Measurements from ENCODE around the gene FOXN3. TPM values are rescaled to one million over a fixed set of nuclear protein-coding genes. Genes with fewer than 3 reads are reported as not detected.
"Not testable (repeated sequence)": the region's sequence is repeated elsewhere in the genome, so short reads cannot be mapped to it uniquely, and the experiment has no call there.

Gene FOXN3
- total RNA-seq, 4 donors from 2014 or later = 118 to 211 (median 167) TPM

GRCh38 chr14:89209558-89209957 is 207.5 kb downstream of the FOXN3 start:
- intact Hi-C loops (cut with DNase I; ENCODE audit: low total_unique reads) = no loop called here
- DNase-seq (ENCODE audit: low spot score in 2 of 2) = no peak
- no peak for TF ChIP-seq CTCF (IDR thresholded peaks at IDR 0.05)
- no peak for TF ChIP-seq POLR2A (IDR thresholded peaks at IDR 0.05)
- WGBS, 2 donors = 87 to 89% methylated on average over 3 of the region's 3 CpGs
- H3K4me3 ChIP-seq (ENCODE audit: low read depth, poor library complexity, severe bottlenecking) = no peak overlapping the region

DNA sequence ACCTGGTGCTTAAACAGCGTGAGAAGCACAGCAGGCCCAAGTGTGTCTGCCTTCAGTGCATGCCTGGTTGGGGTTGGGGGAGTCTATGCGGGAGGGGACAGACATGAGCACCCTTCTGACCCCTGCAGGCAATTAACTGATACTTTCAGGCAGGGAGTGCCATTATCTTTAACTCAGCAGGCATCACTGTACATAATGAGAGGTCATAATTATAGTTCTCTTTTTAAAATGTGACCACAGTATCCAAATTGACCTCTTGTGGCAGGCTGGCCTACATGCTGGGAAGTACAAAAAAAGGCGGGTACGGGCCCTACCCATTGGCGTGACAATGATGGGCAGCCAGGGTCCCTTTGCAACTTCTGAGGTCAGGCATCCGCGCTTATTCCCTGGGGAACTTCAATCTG is 209.1 kb downstream of the FOXN3 start:
- no peak for DNase-seq (ENCODE audit: low spot score in 2 of 2)
- H3K4me3 ChIP-seq (ENCODE audit: low read depth, poor library complexity, severe bottlenecking) = no peak overlapping the region
- WGBS, 2 donors = 80% methylated on average over 7 of the region's 7 CpGs
- TF ChIP-seq CTCF (IDR thresholded peaks at IDR 0.05) (no peak), POLR2A (IDR thresholded peaks at IDR 0.05) (no peak)
- intact Hi-C loops (cut with DNase I; ENCODE audit: low total_unique reads) = no loop called here

GRCh38 chr14:89206389-89207031 is 210.5 kb downstream of the FOXN3 start:
- H3K4me3 ChIP-seq (ENCODE audit: low read depth, poor library complexity, severe bottlenecking) = no peak overlapping the region
- DNase-seq (ENCODE audit: low spot score in 2 of 2) = no peak
- intact Hi-C loops (cut with DNase I; ENCODE audit: low total_unique reads) = no loop called here
- WGBS, 2 donors = 73 to 78% methylated on average over 17 of the region's 17 CpGs
- no peak for TF ChIP-seq CTCF (IDR thresholded peaks at IDR 0.05)
- no peak for TF ChIP-seq POLR2A (IDR thresholded peaks at IDR 0.05)

- TF ChIP-seq POLR2A (IDR thresholded peaks at IDR 0.05) (no peak), CTCF (IDR thresholded peaks at IDR 0.05) (no peak)
- no peak overlapping the region for H3K4me3 ChIP-seq (ENCODE audit: low read depth, poor library complexity, severe bottlenecking)
- intact Hi-C loops (cut with DNase I; ENCODE audit: low total_unique reads) = no loop called here
- DNase-seq (ENCODE audit: low spot score in 2 of 2) = no peak
- WGBS, 2 donors = 79 to 86% methylated on average over 18 of the region's 18 CpGs
Observed at GRCh38 chr14:89205137-89205740, 211.8 kb downstream of the FOXN3 start.

DNA sequence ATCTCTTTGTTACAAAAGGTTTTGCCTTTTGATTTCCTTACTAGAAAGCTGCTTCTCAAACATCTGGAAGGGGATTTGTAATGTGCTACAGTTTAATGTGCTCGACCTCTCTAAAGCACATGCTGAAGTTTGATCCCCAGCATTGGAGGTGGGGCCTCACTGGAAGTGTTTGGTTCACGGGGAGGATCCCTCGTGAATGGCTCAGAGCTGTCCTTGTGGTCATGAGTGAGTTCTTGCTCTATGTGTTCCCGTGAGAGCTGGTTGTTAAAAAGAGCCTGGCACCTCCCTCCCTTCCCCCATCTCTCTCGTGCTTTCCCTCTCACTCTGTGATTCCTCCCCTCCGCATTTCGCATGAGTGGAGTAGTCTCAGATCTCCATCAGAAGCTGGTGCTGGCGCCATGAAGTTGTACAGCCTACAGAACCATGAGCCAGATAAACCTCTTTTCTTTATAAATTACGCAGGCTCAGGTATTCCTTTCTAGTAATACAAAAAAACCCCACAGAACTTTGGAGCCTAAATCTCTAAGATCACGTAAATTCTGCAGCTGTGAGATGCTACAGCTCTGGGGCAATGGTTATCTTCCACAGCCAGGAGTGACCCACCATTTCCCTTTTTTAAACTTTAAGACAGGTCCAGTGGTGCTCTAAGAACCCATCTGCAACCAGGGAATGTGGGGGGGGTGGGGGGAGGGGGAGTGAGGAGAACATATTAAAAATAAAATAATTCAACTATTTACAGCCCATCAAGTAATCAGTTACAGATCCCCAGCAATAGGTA is 214.4 kb downstream of the FOXN3 start:
- no peak for DNase-seq (ENCODE audit: low spot score in 2 of 2)
- H3K4me3 ChIP-seq (ENCODE audit: low read depth, poor library complexity, severe bottlenecking) = no peak overlapping the region
- intact Hi-C loops (cut with DNase I; ENCODE audit: low total_unique reads) = no loop called here
- no peak for TF ChIP-seq POLR2A (IDR thresholded peaks at IDR 0.05)
- 85 to 90% methylated on average over 10 of the region's 10 CpGs for WGBS, 2 donors

- WGBS, 2 donors = 79 to 94% methylated on average over 4 of the region's 4 CpGs
- H3K4me3 ChIP-seq (ENCODE audit: low read depth, poor library complexity, severe bottlenecking) = no peak overlapping the region
- intact Hi-C loops (cut with DNase I; ENCODE audit: low total_unique reads) = no loop called here
- TF ChIP-seq CTCF (IDR thresholded peaks at IDR 0.05) (no peak), POLR2A (IDR thresholded peaks at IDR 0.05) (no peak)
- no peak for DNase-seq (ENCODE audit: low spot score in 2 of 2)
Observed at GRCh38 chr14:89201645-89202044, 215.4 kb downstream of the FOXN3 start.

GRCh38 chr14:89199357-89199756 is 217.7 kb downstream of the FOXN3 start:
- DNase-seq (ENCODE audit: low spot score in 2 of 2); H3K4me3 ChIP-seq (ENCODE audit: low read depth, poor library complexity, severe bottlenecking); intact Hi-C loops (cut with DNase I; ENCODE audit: low total_unique reads): not testable (repeated sequence)
- WGBS, 2 donors = 88 to 93% methylated on average over 3 of the region's 3 CpGs

Measured in lower leg skin (tissue), 4 donors.